Measurements from ENCODE around the gene PPP1CC.
A peak's percentile ranks its signal among the peaks of the same experiment; 100 is the strongest.
"Not testable (repeated sequence)": the region's sequence is repeated elsewhere in the genome, so short reads cannot be mapped to it uniquely, and the experiment has no call there.

The PPP1CC gene

DNA sequence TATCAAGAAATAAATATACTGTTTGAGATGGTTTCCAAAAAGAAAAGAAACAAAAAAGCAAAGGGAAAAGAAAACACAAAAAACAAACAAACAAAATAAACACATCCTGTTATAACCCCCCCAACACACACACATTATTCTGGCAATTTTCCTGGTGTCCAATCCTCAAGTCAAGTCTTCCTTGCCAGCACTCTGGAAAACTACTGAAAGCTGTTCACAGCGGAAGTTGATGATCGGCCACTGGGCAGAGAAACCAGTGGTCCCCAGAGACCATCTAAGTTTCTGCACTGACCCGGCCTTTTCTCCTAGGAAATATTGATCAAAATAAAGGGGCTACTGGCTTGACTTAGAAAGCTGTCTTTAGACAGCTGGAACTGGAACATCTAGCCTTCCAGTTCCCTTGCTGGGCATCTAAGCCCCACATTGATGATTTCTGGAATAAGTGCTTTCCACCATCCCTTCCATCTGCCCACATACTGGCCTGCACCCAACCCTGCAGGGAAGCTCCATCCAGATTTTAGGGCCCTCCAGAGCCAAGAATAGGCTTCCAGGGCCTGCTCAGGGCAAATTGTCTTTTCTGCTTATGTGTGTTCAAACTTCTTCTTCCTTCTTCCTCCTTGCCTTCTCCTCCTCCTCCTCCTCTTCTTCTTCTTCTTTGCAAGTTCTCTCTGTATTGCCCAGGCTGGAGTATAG is 11.6 kb upstream of the PPP1CC start:
- DNase-seq (ENCODE audit: low read depth in 4 of 4, low spot score in 1 of 4), result no peak

DNA sequence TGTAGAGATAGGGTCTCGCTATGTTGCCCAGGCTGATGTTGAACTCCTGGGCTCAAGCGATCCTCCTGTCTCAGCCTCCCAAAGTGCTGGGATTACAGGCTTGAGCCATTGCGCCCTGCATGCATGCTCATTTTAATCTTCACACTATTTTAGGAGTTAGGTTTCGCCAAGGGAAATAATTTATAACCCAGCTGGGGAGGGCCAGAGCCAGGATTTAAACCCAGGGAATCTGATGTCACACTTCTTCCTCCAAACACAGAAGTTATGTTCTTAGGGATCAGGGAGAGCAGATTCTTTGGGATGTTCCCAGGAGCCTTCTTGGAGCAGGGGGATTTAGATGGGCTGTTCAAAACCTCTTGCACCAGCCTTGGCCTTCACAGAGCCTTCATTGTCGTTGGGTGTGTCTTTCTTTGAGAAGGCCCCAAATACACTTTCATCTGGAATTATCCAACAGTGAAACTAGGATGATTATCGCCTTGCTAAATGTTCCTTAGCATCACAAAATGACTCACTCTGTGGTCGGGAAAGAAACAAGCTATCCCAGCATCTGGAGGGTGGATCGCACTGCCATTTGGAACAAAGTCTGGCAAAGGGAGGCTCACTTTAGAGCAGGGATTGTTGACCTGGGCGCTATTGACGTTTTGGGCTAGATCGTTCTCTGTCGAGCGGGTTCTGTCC is 8.2 kb upstream of the PPP1CC start:
- no peak for DNase-seq (ENCODE audit: low read depth in 4 of 4, low spot score in 1 of 4)

DNA sequence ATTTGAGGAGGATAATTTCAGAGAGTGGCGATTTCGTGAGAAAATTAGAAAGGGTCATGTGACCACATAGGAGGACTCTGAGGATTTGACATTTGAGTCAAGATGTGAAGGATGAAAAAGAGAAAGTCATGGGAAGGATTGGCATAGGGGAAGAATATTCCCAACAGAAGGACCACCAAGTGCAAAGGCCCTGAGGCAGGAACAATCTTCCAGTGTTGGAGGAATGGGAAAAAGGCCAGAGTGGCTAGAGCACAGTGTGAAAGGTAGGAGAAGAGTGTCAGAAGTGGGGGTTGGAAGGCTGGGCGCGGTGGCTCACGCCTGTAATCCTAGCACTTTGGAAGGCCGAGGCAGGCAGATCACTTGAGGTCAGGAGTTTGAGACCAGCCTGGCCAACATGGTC is 3.9 kb upstream of the PPP1CC start:
- no peak for DNase-seq (ENCODE audit: low read depth in 4 of 4, low spot score in 1 of 4)

- no peak for DNase-seq (ENCODE audit: low read depth in 4 of 4, low spot score in 1 of 4)
Observed at GRCh38 chr12:110745542-110746284, 3.0 kb upstream of the PPP1CC start.

GRCh38 chr12:110744601-110745264 is 2.0 kb upstream of the PPP1CC start:
- DNase-seq (ENCODE audit: low read depth in 4 of 4, low spot score in 1 of 4), result no peak

DNA sequence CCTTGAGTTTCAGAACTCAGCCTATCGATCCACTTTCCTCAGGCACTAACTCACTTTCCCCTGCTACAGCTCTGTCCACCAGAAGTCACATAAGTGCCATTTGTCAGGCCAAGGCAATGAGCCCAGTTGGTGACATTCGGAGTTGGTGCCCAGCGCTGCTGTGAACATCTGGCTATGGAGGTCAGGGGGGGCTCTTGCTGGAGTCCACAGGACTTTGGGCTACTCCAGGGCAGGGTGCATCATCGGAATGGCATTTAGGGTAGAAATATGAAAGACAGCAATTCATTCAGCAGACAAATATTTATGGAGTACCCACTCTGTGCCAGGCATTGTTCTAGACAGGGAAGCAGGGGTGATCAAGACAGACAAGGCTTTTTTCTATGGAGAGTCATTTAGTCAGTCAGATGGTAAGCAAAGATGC is 1.5 kb upstream of the PPP1CC start:
- no peak for DNase-seq (ENCODE audit: low read depth in 4 of 4, low spot score in 1 of 4)

- no peak for DNase-seq (ENCODE audit: low read depth in 4 of 4, low spot score in 1 of 4)
Observed at GRCh38 chr12:110743571-110744093, 941 bp upstream of the PPP1CC start.

GRCh38 chr12:110742096-110742717 is 484 bp downstream of the PPP1CC start:
- DNase-seq (ENCODE audit: low read depth in 4 of 4, low spot score in 1 of 4), result peak in 1 of 4 experiments; percentile 7

GRCh38 chr12:110741341-110742095 is 1.2 kb downstream of the PPP1CC start:
- DNase-seq (ENCODE audit: low read depth in 4 of 4, low spot score in 1 of 4), result peak in 1 of 4 experiments; percentile 11

DNA sequence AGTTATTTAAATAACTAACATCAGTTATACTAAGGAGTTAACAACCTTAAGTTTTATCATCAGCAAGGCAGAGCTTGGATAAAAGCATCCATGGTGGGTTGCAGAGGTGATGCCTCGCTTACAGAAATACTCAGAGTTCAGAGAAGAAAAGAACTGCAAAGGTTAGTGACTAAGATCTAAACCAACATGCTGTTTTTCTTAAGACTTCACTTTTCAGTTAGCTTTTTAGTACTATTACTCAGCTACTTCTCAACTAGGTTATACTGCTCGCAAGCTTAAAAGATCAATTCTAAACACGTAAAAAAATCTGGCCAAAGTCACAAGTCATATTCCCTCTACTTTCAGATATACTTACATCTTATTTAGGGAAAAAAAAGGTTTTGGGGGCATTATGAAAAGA is 2.8 kb downstream of the PPP1CC start:
- DNase-seq (ENCODE audit: low read depth in 4 of 4, low spot score in 1 of 4), result no peak

DNA sequence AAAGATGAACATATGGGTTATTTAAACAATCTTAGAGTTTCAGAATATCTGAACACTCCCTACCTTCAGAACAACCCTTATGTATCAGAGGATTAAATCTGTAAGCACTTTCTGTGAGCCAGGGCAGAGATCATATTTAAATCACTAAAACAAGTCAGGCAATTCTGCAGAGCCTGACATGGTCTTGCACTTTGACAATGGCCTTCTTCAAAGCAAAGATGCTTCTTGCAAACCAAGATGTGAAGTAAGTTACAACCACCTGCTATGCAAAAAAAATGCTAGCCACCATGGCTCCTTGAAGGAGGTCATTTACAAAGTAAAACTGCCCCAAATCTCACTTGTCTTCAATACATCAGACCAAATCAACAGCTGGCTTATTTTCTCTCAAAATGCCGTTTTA is 3.2 kb downstream of the PPP1CC start:
- DNase-seq (ENCODE audit: low read depth in 4 of 4, low spot score in 1 of 4), result no peak

DNA sequence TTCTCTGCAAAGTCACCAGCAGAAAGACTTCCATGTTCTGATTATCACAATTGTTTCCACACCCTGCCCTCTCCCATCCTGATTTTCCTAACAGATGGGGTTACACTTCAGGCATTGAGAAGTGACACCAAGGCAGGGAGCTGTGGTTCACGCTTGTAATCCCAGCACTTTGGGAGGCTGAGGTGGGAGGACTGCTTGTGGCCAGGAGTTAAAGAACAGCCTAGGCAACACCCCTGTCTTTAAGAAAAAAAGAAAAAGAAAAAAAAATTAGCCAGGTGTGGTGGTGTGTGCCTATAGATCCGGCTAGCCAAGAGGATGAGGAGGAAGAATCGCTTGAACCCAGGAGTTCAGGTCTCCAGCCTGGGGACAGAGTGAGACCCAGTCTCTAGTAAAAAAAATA is 5.2 kb downstream of the PPP1CC start:
- DNase-seq (ENCODE audit: low read depth in 4 of 4, low spot score in 1 of 4), result no peak

DNA sequence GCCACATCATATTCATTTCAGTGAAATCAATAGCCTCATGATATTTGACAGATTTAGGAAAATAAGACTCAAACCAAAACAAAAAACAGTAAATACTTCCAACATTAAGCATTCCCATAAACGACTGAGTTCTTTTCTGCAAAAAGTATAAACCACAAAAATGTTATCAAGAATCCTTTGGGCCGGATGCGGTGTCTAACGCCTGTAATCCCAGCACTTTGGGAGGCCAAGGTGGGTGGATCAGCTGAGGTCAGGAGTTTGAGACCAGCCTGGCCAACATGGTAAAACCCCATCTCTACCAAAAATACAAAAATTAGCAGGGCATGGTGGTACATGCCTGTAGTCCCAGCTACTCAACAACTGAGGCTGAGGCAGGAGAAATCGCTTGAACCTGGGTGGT is 5.7 kb downstream of the PPP1CC start:
- DNase-seq (ENCODE audit: low read depth in 4 of 4, low spot score in 1 of 4), result not testable (repeated sequence)

- DNase-seq (ENCODE audit: low read depth in 4 of 4, low spot score in 1 of 4), result no peak
Observed at GRCh38 chr12:110733900-110734299, 8.8 kb downstream of the PPP1CC start.

DNA sequence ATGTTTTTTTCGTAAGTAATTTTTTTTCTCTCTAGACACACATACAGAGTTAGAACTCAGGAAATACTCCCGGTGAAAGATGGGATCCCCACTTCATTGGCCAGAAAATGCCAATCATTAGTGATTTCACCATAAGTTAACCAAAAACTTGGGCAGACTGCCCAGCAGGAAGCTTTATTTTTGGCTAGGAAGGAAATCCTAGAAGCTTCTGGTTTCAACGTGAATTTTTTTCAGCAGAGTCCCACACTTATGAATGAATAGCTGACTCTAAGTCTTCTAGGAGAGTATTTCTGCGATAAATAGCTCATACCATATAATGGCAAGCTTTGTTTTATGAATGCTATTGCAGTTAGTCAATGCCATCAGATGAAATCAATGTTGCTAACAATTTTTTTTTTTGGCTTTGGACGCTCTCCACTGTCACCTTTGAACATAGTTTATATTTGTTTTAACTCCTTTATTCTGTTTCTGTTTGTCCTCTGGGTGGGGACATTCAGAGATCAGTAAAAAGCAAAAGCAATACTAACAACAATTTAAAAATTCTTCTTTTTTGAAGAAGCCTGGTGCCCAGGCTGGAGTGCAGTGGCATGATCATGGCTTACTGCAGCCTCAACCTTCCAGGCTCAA is 9.5 kb downstream of the PPP1CC start:
- DNase-seq (ENCODE audit: low read depth in 4 of 4, low spot score in 1 of 4), result no peak

DNA sequence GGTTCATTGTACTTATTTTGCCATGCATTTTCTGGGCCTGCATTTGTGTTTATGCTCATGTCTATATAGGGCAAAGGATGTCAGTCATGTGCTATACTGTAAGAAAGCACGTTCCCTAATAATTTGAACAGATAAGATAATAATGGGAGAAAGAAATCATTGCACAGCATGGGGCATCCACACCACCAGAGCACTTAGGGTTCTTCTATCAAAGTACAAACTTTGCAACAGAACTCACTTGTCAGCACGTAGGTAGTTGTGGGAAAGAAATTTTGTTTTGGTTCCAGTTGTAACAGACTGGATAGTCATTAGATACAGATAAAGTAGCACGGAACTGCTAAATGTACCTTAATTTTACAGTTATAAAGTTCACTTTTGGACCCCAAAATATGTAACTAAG is 10.1 kb downstream of the PPP1CC start:
- DNase-seq (ENCODE audit: low read depth in 4 of 4, low spot score in 1 of 4), result no peak

DNA sequence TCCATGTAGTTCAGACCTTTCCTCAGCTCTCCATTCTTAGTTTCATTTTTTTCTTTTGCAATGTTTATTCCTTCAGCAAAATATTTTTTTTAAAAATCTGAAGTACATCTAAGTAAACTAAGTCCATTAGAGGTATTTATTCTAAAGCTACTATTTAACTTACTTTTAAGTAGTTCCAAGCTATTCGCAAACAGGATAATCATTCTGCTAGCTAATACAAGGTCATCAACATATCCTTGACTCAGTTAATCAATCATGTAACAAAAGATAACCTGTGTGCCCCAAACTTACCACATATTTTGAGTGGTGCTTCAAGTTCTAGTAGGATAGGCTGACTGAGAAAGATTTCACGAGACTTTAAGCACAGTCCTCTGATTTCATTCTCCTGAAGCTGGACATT is 11.2 kb downstream of the PPP1CC start:
- no peak for DNase-seq (ENCODE audit: low read depth in 4 of 4, low spot score in 1 of 4)

GRCh38 chr12:110728628-110729027 is 14.1 kb downstream of the PPP1CC start:
- DNase-seq (ENCODE audit: low read depth in 4 of 4, low spot score in 1 of 4), result no peak

GRCh38 chr12:110726708-110727369 is 15.9 kb downstream of the PPP1CC start:
- no peak for DNase-seq (ENCODE audit: low read depth in 4 of 4, low spot score in 1 of 4)

All from stimulated activated CD4-positive, alpha-beta T cell treated with anti-CD3 and anti-CD28 coated beads, Interleukin-1b, Interleukin-23, amount 100 ng/mL, for 24 hours (primary cell).